H9 (cell line): ENCODE data around the gene ECHDC3. TPM values are rescaled to one million over a fixed set of nuclear protein-coding genes. Genes with fewer than 3 reads are reported as not detected.

Source experiments
- DNase-seq: peaks from one replicate; pipeline ENCODE4 v3.0.0-alpha.2; 2017
- H2AFZ ChIP-seq: one replicate; pipeline ENCODE4 v1.6.1; 2013; ENCODE audit warnings: mild to moderate bottlenecking, low read length, control low read depth, moderate library complexity
- H2AK5ac ChIP-seq: 2 replicates; pipeline ENCODE4 v1.6.1; 2013; ENCODE audit warnings: low read length, control low read depth, mixed read lengths; ENCODE audit not compliant: insufficient read length
- H2BK120ac ChIP-seq: one replicate; pipeline ENCODE4 v1.6.1; 2013; ENCODE audit warnings: low read depth, mild to moderate bottlenecking, low read length, control low read depth, inconsistent platforms; ENCODE audit not compliant: poor library complexity, severe bottlenecking
- H2BK12ac ChIP-seq: 2 replicates; pipeline ENCODE4 v1.6.1; 2013; ENCODE audit warnings: low read length, control low read depth, mixed read lengths, low read depth; ENCODE audit not compliant: insufficient read length
- H2BK15ac ChIP-seq: 2 replicates; pipeline ENCODE4 v1.6.1; 2013; ENCODE audit warnings: low read depth, low read length, control low read depth
- H2BK20ac ChIP-seq: one replicate; pipeline ENCODE4 v1.6.1; 2013; ENCODE audit warnings: low read depth, mild to moderate bottlenecking, low read length, control low read depth, inconsistent platforms; ENCODE audit not compliant: poor library complexity, severe bottlenecking
- H2BK5ac ChIP-seq: 2 replicates; pipeline ENCODE4 v1.6.1; 2013; ENCODE audit warnings: low read length, control low read depth, mixed read lengths; ENCODE audit not compliant: insufficient read length
- H3K14ac ChIP-seq: 2 replicates; pipeline ENCODE4 v1.6.1; 2013; ENCODE audit warnings: low read length, control low read depth; ENCODE audit not compliant: insufficient read depth
- H3K18ac ChIP-seq: 2 replicates; pipeline ENCODE4 v1.6.1; 2013; ENCODE audit warnings: low read depth, mild to moderate bottlenecking, mixed read lengths, low read length, control low read depth; ENCODE audit not compliant: insufficient read length
- H3K23ac ChIP-seq: 2 replicates; pipeline ENCODE4 v1.6.1; 2013; ENCODE audit warnings: low read length, control low read depth, mixed read lengths, low read depth; ENCODE audit not compliant: insufficient read length
- H3K23me2 ChIP-seq: 2 replicates; pipeline ENCODE4 v1.6.1; 2013; ENCODE audit warnings: low read depth, mild to moderate bottlenecking, mixed read lengths, low read length, control low read depth; ENCODE audit not compliant: insufficient read length, poor library complexity, severe bottlenecking
- H3K27ac ChIP-seq: 2 replicates; pipeline ENCODE4 v1.5.1; 2013; ENCODE audit warnings: low read length, control low read depth, mixed read lengths, low read depth; ENCODE audit not compliant: insufficient read length
- H3K27me3 ChIP-seq: 2 replicates; pipeline ENCODE4 v1.6.1; 2013; ENCODE audit warnings: low read length, control low read depth, inconsistent platforms; ENCODE audit not compliant: insufficient read depth
- H3K4ac ChIP-seq: 2 replicates; pipeline ENCODE4 v1.6.1; 2013; ENCODE audit warnings: low read depth, mild to moderate bottlenecking, control low read depth, inconsistent platforms, low read length, moderate library complexity
- H3K4me1 ChIP-seq: 2 replicates; pipeline ENCODE4 v1.6.1; 2013; ENCODE audit warnings: low read length, control low read depth, inconsistent platforms; ENCODE audit not compliant: insufficient read depth
- H3K4me2 ChIP-seq: 2 replicates; pipeline ENCODE4 v1.6.1; 2013; ENCODE audit warnings: low read length, control low read depth, mixed read lengths; ENCODE audit not compliant: insufficient read length, insufficient read depth
- H3K56ac ChIP-seq: 2 replicates; pipeline ENCODE4 v1.6.1; 2013; ENCODE audit warnings: low read depth, mild to moderate bottlenecking, mixed read lengths, low read length, control low read depth; ENCODE audit not compliant: insufficient read length
- H3K79me1 ChIP-seq: 2 replicates; pipeline ENCODE4 v1.6.1; 2013; ENCODE audit warnings: low read depth, mild to moderate bottlenecking, moderate library complexity, low read length, control low read depth, inconsistent platforms; ENCODE audit not compliant: insufficient read depth, poor library complexity, severe bottlenecking
- H3K79me2 ChIP-seq: 2 replicates; pipeline ENCODE4 v1.6.1; 2013; ENCODE audit warnings: low read length, control low read depth, inconsistent platforms; ENCODE audit not compliant: insufficient read depth
- H3K9ac ChIP-seq: 2 replicates; pipeline ENCODE4 v1.6.1; 2013; ENCODE audit warnings: low read length, control low read depth, mixed read lengths; ENCODE audit not compliant: insufficient read length; ENCODE audit errors: extremely low read depth
- H3K9me3 ChIP-seq: one replicate; pipeline ENCODE4 v1.6.1; 2013; ENCODE audit warnings: low read depth, low read length, inconsistent platforms; ENCODE audit not compliant: control insufficient read depth
- H3T11ph ChIP-seq: one replicate; pipeline ENCODE4 v1.6.1; 2013; ENCODE audit warnings: mild to moderate bottlenecking, low read length, control low read depth, inconsistent platforms
- H4K20me1 ChIP-seq: one replicate; pipeline ENCODE4 v1.6.1; 2013; ENCODE audit not compliant: control insufficient read depth, insufficient read length, insufficient read depth
- H4K5ac ChIP-seq: 2 replicates; pipeline ENCODE4 v1.6.1; 2013; ENCODE audit warnings: low read depth, mild to moderate bottlenecking, mixed read lengths, low read length, control low read depth; ENCODE audit not compliant: insufficient read length
- H4K8ac ChIP-seq: replicated peaks from 2 replicates; pipeline ENCODE4 v1.6.1; 2013; ENCODE audit warnings: low read length, control low read depth, mixed read lengths, low read depth; ENCODE audit not compliant: insufficient read length
- H4K91ac ChIP-seq: 2 replicates; pipeline ENCODE4 v1.6.1; 2013; ENCODE audit warnings: low read depth, mild to moderate bottlenecking, moderate library complexity, mixed read lengths, low read length, control low read depth; ENCODE audit not compliant: insufficient read length
- H3K27ac Mint-ChIP-seq, 3 experiments: 2 replicates in 2 of 3; 3 replicates in 1 of 3; pipeline ENCODE4 v1.8.0; 2020 to 2021; ENCODE audit warnings: mixed read lengths in 3 of 3, mild to moderate bottlenecking in 1 of 3, moderate library complexity in 1 of 3
- H3K27me3 Mint-ChIP-seq: 2 replicates; pipeline ENCODE4 v1.8.0; 2021; ENCODE audit warnings: low read depth, mild to moderate bottlenecking, moderate library complexity, mixed read lengths
- H3K36me3 Mint-ChIP-seq, 3 experiments: 2 replicates in 2 of 3; 3 replicates in 1 of 3; pipeline ENCODE4 v1.8.0; 2020 to 2021; ENCODE audit warnings: low read depth in 3 of 3, mixed read lengths in 3 of 3; ENCODE audit not compliant: insufficient read depth in 1 of 3
- H3K4me1 Mint-ChIP-seq, 2 experiments: 2 replicates each; pipeline ENCODE4 v1.8.0; 2020; ENCODE audit warnings: mixed read lengths in 2 of 2
- H3K4me3 Mint-ChIP-seq, 2 experiments: 2 replicates in 1 of 2; 3 replicates in 1 of 2; pipeline ENCODE4 v1.8.0; 2020 to 2021; ENCODE audit warnings: mild to moderate bottlenecking in 2 of 2, mixed read lengths in 2 of 2, moderate library complexity in 1 of 2
- H3K9me3 Mint-ChIP-seq, 2 experiments: 2 replicates in 1 of 2; 3 replicates in 1 of 2; pipeline ENCODE4 v1.8.0; 2020; ENCODE audit warnings: mild to moderate bottlenecking in 2 of 2, mixed read lengths in 2 of 2, moderate library complexity in 1 of 2
- WGBS: extraction: QIAGEN DNeasy Blood & Tissue Kit; methylation state at CpG from one replicate; pipeline ENCODE4 v1.1.7; 2013; ENCODE audit warnings: missing lambda C conversion rate, low lambda C conversion rate, mixed read lengths; ENCODE audit not compliant: insufficient read length; ENCODE audit errors: extremely low coverage; 5-methylcytosine and 5-hydroxymethylcytosine counted together
- total RNA-seq: library from RNA; stranded (reverse); gene quantifications from 2 replicates; pipeline ENCODE4 v1.2.1, GENCODE V29; 2021
- TF ChIP-seq, protein P1 (sequence below): fragments of 200-600 bp; sonication (generic); conservative IDR thresholded peaks from 3 replicates; pipeline ENCODE4 v1.8.0; 2021; ENCODE audit warnings: antibody characterized with exemption, mild to moderate bottlenecking

Gene ECHDC3
- total RNA-seq, 1 experiment from 2014 or later = 9.3 TPM

DNA sequence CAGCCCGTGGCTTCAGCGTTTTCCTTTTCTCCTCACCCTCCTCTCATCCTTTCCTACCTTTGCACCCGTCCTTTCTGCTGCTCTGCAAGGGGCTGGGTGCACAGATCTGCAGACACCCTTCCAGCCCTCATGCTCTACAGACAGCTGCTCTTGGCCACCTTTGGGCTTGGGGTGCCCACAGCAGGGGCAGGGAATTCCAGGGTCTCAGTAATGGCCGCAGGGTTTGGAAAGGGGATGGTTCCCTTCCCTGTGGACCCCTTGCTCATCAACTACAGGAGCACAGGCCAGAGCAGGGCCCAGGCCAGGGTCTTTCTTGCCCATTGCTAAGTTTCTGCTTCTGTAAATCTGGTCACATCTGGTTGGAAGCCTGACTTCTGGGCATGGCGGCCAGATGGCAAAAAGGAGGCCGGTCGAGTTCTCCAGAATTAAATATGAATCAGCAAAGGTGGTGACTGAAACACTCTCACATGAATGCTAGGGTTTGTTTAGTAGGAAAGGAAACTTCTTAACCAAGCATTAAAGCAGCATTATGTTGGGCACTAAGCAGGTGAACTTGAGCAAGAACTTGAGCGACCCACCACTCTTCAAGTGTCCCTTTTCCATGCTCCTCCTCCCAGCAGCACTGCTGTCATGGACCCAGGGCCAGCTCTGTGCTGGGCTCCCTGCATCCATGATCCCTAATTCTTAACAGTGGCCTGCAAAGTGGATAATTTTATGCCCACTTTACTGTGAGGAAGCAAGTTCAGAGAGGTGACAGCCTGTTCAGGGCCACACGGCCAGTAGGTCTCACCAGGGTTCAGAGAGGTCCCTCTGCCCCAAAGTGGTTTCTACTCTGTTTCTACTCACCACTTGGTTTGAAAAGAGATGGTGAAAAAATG, 1.5 kb downstream of the ECHDC3 start:
- Histone ChIP-seq H2AFZ (no peak overlapping the region), H4K91ac (no peak overlapping the region), H3K4ac (no peak overlapping the region), H3K23ac (no peak overlapping the region), H3K4me2 (no peak overlapping the region), H3K14ac (no peak overlapping the region), H3K18ac (no peak overlapping the region), H3K27me3 (no peaks in the 10 kb centered on the region), H3K23me2 (peaks cover 5% of the 10 kb centered on the region), H2BK12ac (no peak overlapping the region), H2BK20ac (no peak overlapping the region), H4K8ac (no peak overlapping the region), H4K20me1 (no peaks in the 10 kb centered on the region), H3K56ac (no peak overlapping the region), H2BK5ac (no peak overlapping the region), H2BK15ac (no peak overlapping the region), H4K5ac (no peak overlapping the region), H3K4me1 (no peaks in the 10 kb centered on the region), H2BK120ac (no peak overlapping the region), H3K9me3 (no peaks in the 10 kb centered on the region), H3K9ac (no peak overlapping the region), H3K79me2 (no peaks in the 10 kb centered on the region), H3K27ac (no peak overlapping the region), H3K79me1 (no peaks in the 10 kb centered on the region), H2AK5ac (no peak overlapping the region), H3T11ph (no peak overlapping the region)
- peaks cover 0 to 23% (median 4%) of the 10 kb centered on the region in 3 experiments; a peak in 6 of 7 replicates for H3K36me3 Mint-ChIP-seq
- peaks cover 3 to 4% of the 10 kb centered on the region in 2 experiments; a peak in 3 of 4 replicates for H3K4me1 Mint-ChIP-seq
- H3K9me3 Mint-ChIP-seq = peaks cover 10 to 13% of the 10 kb centered on the region in 2 experiments
- peaks cover 17% of the 10 kb centered on the region for H3K27me3 Mint-ChIP-seq
- TF ChIP-seq, protein P1, sequence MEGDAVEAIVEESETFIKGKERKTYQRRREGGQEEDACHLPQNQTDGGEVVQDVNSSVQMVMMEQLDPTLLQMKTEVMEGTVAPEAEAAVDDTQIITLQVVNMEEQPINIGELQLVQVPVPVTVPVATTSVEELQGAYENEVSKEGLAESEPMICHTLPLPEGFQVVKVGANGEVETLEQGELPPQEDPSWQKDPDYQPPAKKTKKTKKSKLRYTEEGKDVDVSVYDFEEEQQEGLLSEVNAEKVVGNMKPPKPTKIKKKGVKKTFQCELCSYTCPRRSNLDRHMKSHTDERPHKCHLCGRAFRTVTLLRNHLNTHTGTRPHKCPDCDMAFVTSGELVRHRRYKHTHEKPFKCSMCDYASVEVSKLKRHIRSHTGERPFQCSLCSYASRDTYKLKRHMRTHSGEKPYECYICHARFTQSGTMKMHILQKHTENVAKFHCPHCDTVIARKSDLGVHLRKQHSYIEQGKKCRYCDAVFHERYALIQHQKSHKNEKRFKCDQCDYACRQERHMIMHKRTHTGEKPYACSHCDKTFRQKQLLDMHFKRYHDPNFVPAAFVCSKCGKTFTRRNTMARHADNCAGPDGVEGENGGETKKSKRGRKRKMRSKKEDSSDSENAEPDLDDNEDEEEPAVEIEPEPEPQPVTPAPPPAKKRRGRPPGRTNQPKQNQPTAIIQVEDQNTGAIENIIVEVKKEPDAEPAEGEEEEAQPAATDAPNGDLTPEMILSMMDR = no peak
- no peak for DNase-seq
- H3K4me3 Mint-ChIP-seq = peak overlapping the region; percentile 49 to 70; a peak in 4 of 5 replicates
- H3K27ac Mint-ChIP-seq = no peak overlapping the region
- no CpG with 5 or more reads among the region's 9 CpGs for WGBS
